Stimulated activated CD8-positive, alpha-beta memory T cell treated with anti-CD3 and anti-CD28 coated beads, Interleukin-4, amount 100 ng/mL, for 4 hours (primary cell): ENCODE data around the gene MAMDC4.

Experiments
- DNase-seq, 2 donors: peaks; one replicate each; pipeline ENCODE4 v3.0.0-alpha.2; 2020; ENCODE audit warnings: low read depth in 2 of 2, low spot score in 1 of 2

MAMDC4 gene

GRCh38 chr9:136885950-136886578 is 33.9 kb downstream of the MAMDC4 start, which contains the start of gene TRAF2:
Gene TRAF2, plus strand, starts transcription at chr9:136886516. Its CDS starts 12,225 bp downstream, at chr9:136898741.
- peak; percentile 87 to 95 for DNase-seq

DNA sequence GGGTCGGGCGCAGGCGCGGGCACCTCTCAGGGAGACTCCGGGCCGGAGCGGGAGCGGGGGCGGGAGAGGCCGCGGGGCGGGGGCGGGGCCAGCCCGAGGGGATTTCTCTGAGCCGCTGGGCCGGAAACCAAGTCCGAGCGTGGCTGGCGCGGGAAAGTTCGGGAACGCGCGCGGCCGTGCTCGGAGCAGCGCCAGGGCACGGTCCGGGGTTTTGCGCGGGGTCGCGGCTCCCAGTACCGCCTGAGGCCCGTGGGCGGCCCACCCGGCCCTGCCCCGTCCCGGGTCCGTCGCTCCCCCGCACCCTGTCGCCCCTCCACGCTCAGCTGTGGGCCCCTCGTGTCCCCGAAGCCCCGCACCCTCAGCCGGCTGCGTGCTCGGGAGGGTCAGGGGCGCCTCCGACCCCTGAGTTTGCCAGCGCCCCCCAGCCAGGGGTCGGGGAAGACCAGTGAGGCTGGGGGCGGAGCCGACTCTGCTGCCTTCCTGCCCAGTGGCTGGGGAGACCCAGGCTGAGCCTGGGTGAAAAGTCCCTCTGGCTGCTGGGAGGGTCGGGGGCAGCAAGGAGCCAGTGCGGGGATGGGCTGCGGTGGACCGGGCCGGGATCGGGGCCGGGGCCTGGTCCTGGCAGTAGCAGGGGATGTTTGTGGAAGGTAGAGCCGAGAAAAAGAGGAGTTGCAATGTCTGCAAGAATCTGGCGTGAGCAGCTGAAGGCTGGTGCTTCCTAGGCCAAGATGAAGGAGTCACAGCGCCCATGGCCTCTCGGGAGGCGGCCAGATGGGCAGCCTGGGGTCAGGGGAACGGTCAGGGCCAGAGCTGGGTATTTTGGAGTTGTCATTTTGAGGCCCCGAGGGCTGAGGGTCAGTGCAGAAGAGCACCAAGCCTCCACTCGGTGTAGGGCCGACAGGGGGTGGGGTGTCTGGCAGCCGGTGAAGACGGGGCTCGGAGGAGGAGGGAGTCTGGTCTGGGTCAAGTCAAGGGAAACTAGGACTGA is 34.8 kb downstream of the MAMDC4 start:
- no peak for DNase-seq

GRCh38 chr9:136888454-136888853 is 36.3 kb downstream of the MAMDC4 start:
- DNase-seq, result no peak

GRCh38 chr9:136889858-136890257 is 37.7 kb downstream of the MAMDC4 start:
- DNase-seq, result no peak

GRCh38 chr9:136890661-136891060 is 38.5 kb downstream of the MAMDC4 start:
- DNase-seq, result no peak

DNA sequence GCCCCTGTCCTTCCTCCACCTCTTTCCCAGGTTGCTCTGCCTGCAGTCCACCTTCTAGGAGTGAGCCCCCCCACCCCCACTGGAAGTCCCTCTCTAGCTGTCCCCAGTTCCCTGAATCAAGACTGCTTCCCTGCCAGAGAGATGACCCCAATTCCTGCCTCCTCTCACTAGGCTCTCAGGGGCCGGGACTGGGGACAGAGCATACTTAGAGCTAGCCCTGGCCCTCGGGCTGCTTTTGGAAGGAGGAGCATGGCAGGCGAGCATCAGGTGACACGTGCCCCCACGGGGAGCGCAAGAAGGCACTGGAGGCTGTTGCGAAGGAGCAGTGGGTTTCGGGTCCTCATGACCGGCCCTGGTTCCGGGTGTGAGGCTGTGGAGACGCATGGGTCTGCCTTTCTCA is 43.9 kb downstream of the MAMDC4 start:
- DNase-seq, result no peak

DNA sequence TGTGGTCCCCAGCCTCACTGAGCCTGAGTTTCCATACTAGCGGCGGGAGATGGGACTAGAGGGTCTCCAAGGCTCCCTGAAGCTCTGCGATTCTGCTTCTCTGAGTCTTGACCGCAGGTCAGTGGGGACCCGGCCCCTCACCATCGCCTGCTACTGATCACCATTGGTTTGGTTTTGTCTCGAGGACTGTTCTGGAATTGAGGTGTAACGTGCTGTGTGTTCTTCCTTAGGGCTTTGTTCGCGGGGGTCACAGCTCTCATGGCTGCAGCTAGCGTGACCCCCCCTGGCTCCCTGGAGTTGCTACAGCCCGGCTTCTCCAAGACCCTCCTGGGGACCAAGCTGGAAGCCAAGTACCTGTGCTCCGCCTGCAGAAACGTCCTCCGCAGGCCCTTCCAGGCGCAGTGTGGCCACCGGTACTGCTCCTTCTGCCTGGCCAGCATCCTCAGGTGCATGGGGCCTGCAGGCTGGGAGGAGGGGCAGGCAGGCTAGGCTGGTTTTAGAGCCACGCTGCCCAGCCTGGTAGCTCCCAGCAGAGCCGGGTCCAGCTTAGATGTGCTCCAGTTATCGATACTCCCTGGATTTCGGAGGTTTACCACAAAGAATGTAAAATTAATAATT is 46.4 kb downstream of the MAMDC4 start:
- DNase-seq, result no peak

DNA sequence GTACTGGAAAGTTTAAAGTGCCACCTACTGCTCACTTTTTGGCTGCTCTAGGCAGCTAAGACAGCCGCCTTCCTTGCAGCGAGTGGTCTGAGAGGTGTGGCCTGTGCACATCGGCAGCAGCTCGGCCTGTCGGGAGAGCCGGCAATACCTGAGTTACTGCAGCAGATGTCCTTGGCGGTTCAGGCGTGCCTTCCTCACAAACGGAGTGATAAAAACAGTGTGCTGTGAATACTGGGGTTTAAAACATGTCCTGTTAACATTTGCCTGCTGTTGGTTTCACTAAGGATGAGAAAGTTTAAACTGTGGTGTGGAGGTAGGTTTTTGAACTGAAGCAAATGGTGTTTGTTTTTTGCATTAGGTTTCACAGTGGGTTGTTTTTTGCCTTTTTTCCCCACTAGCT is 47.0 kb downstream of the MAMDC4 start:
- DNase-seq, result no peak

DNA sequence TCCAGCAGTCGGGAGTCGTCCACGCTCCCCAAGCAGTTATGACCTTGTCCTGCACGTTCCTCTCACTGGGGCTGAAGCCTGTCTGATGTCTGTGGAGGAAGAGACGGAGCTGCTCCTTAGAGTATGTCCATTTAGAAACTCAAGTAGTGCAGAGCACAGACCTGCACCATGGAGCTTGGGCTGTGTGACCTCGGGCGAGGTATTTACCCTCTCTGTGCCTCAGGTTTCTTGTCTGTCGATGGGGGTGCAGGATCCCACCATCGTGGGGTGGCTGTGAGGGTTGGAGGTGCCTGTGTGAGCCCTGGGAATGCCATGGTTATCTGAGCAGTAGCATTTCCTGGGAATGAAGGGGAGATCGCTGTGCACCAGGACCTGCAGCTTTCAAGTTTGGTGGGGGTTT is 48.4 kb downstream of the MAMDC4 start:
- DNase-seq, result no peak

- DNase-seq, result no peak
Observed at GRCh38 chr9:136900988-136901515, 48.9 kb downstream of the MAMDC4 start.

- peak; percentile 52 to 62 for DNase-seq
Observed at GRCh38 chr9:136901516-136902258, 49.5 kb downstream of the MAMDC4 start.

DNA sequence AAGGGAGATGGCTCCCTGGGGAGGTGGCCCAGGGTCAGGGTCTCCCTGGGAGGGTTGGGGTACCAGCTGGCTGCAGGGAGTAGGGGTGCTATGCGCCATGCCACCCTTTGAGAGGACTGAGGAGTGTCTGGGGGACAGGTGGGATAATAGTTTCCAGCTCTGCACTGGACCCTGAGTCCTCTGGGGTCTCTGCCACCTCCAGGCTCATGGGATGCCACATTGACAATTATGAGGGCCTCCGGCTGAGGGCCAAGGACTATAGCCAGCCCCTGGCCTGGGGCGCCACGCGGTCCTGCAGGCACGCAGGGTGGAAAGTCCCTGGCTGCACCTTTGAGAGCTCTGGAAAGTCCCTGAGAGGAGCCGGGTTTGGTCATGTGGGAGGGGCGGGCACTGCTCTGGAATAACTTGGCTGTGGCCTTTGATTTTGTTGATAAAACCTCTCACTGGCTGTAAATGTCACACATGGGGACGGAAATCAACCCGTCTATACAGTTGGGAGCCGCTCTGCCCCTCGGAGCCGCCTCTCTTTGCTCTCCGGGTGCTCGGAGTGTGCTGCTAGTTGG is 50.2 kb downstream of the MAMDC4 start:
- DNase-seq, result peak; percentile 69 to 74

- DNase-seq, result no peak
Observed at GRCh38 chr9:136903041-136903554, 51.0 kb downstream of the MAMDC4 start.

- DNase-seq, result no peak
Observed at GRCh38 chr9:136906266-136906665, 54.1 kb downstream of the MAMDC4 start.

GRCh38 chr9:136907011-136907914 is 55.1 kb downstream of the MAMDC4 start:
- no peak for DNase-seq
